Type B pancreatic cell (in vitro differentiated cells): ENCODE measurements around the gene BRD4. TPM values are rescaled to one million over a fixed set of nuclear protein-coding genes. Genes with fewer than 3 reads are reported as not detected.

Experiments
- DNase-seq: peaks from one replicate; pipeline ENCODE4 v3.0.0; 2021; ENCODE audit warnings: mixed read lengths; ENCODE audit not compliant: unreplicated experiment; ENCODE audit errors: extremely low spot score
- H3K27ac Mint-ChIP-seq: 2 replicates; pipeline ENCODE4 v1.8.0; 2021; ENCODE audit warnings: mild to moderate bottlenecking, mixed read lengths
- H3K27me3 Mint-ChIP-seq: 2 replicates; pipeline ENCODE4 v1.8.0; 2021; ENCODE audit warnings: mixed read lengths
- H3K36me3 Mint-ChIP-seq: 2 replicates; pipeline ENCODE4 v1.8.0; 2021; ENCODE audit warnings: mixed read lengths
- H3K4me1 Mint-ChIP-seq: one replicate; pipeline ENCODE4 v1.8.0; 2021; ENCODE audit warnings: mixed read lengths; ENCODE audit not compliant: unreplicated experiment
- H3K4me3 Mint-ChIP-seq: 2 replicates; pipeline ENCODE4 v1.8.0; 2021; ENCODE audit warnings: mild to moderate bottlenecking, mixed read lengths
- H3K9me3 Mint-ChIP-seq: 2 replicates; pipeline ENCODE4 v1.8.0; 2021; ENCODE audit warnings: mixed read lengths
- CTCF ChIP-seq: fragments of 200-600 bp; sonication (generic); conservative IDR thresholded peaks from 2 replicates; pipeline ENCODE4 v1.5.0; 2021; ENCODE audit warnings: antibody characterized with exemption, mild to moderate bottlenecking
- total RNA-seq: library from RNA; stranded (reverse); gene quantifications from 2 replicates; pipeline ENCODE4 v1.2.1, GENCODE V29; 2021; ENCODE audit warnings: low replicate concordance

BRD4 gene
- total RNA-seq, 1 donor from 2014 or later = 123 TPM

GRCh38 chr19:15238639-15239155 lies 93.6 kb downstream of the BRD4 start:
- Mint-ChIP-seq H3K36me3 (peaks cover 15% of the 10 kb centered on the region), H3K4me3 (no peak overlapping the region), H3K27me3 (peaks cover 3% of the 10 kb centered on the region), H3K27ac (no peak overlapping the region), H3K4me1 (peaks cover 4% of the 10 kb centered on the region), H3K9me3 (no peaks in the 10 kb centered on the region)
- DNase-seq = no peak
- no peak for TF ChIP-seq CTCF

GRCh38 chr19:15237759-15238638 lies 94.3 kb downstream of the BRD4 start:
- peaks cover 4% of the 10 kb centered on the region for H3K4me1 Mint-ChIP-seq
- no peaks in the 10 kb centered on the region for H3K9me3 Mint-ChIP-seq
- H3K4me3 Mint-ChIP-seq = no peak overlapping the region
- H3K36me3 Mint-ChIP-seq = peaks cover 12% of the 10 kb centered on the region
- H3K27ac Mint-ChIP-seq = no peak overlapping the region
- DNase-seq = no peak
- H3K27me3 Mint-ChIP-seq = peaks cover 3% of the 10 kb centered on the region
- no peak for TF ChIP-seq CTCF

- DNase-seq = no peak
- H3K27ac Mint-ChIP-seq = no peak overlapping the region
- no peak for TF ChIP-seq CTCF
- H3K4me3 Mint-ChIP-seq = no peak overlapping the region
- H3K36me3 Mint-ChIP-seq = peaks cover 12% of the 10 kb centered on the region
- H3K4me1 Mint-ChIP-seq = peaks cover 4% of the 10 kb centered on the region
- H3K27me3 Mint-ChIP-seq = peaks cover 12% of the 10 kb centered on the region
- no peaks in the 10 kb centered on the region for H3K9me3 Mint-ChIP-seq
Measured at GRCh38 chr19:15236886-15237285, 95.5 kb downstream of the BRD4 start.

GRCh38 chr19:15235781-15236180 lies 96.6 kb downstream of the BRD4 start:
- H3K9me3 Mint-ChIP-seq = no peaks in the 10 kb centered on the region
- no peak overlapping the region for H3K4me3 Mint-ChIP-seq
- peaks cover 22% of the 10 kb centered on the region for H3K27me3 Mint-ChIP-seq
- H3K36me3 Mint-ChIP-seq = peaks cover 12% of the 10 kb centered on the region
- DNase-seq = no peak
- no peak for TF ChIP-seq CTCF
- peak overlapping the region; percentile 80 for H3K27ac Mint-ChIP-seq
- peaks cover 4% of the 10 kb centered on the region for H3K4me1 Mint-ChIP-seq

- peaks cover 4% of the 10 kb centered on the region for H3K4me1 Mint-ChIP-seq
- no peaks in the 10 kb centered on the region for H3K9me3 Mint-ChIP-seq
- H3K27ac Mint-ChIP-seq = peak overlapping the region; percentile 80
- H3K27me3 Mint-ChIP-seq = peaks cover 25% of the 10 kb centered on the region
- no peak for DNase-seq
- H3K36me3 Mint-ChIP-seq = peaks cover 12% of the 10 kb centered on the region
- H3K4me3 Mint-ChIP-seq = peak overlapping the region; percentile 50
- no peak for TF ChIP-seq CTCF
Measured at GRCh38 chr19:15234431-15235130, 97.8 kb downstream of the BRD4 start.
